GM10266 (cell line): Measurements from ENCODE around the gene GCN1.
A peak's percentile ranks its signal among the peaks of the same experiment; 100 is the strongest.

Experiments
- DNase-seq: peaks from one replicate; pipeline ENCODE4 v3.0.0; 2012; ENCODE audit errors: extremely low spot score
- TF ChIP-seq, protein P1 (sequence below): IDR thresholded peaks from 2 replicates; pipeline ENCODE4 v1.5.1; 2012; ENCODE audit warnings: mild to moderate bottlenecking, low read depth; ENCODE audit not compliant: control insufficient read depth, insufficient read depth; ENCODE audit errors: missing control alignments

Gene GCN1

DNA sequence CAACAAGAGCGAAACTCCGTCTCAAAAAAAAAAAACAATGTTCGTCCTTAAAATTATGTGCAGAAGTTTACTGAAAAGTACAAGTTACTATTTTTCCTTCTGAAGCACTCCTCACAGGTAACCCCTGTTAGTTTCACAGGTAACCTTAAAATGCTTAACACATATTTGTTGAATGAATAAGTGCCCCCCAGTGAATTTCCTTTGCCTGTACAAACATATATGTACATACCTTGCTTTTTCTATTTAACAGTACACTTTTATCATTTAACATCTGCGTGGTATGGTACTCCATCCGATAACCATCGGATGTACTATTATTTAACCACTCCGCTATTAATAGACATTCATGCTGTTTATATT is 76.6 kb downstream of the GCN1 start:
- TF ChIP-seq, protein P1, sequence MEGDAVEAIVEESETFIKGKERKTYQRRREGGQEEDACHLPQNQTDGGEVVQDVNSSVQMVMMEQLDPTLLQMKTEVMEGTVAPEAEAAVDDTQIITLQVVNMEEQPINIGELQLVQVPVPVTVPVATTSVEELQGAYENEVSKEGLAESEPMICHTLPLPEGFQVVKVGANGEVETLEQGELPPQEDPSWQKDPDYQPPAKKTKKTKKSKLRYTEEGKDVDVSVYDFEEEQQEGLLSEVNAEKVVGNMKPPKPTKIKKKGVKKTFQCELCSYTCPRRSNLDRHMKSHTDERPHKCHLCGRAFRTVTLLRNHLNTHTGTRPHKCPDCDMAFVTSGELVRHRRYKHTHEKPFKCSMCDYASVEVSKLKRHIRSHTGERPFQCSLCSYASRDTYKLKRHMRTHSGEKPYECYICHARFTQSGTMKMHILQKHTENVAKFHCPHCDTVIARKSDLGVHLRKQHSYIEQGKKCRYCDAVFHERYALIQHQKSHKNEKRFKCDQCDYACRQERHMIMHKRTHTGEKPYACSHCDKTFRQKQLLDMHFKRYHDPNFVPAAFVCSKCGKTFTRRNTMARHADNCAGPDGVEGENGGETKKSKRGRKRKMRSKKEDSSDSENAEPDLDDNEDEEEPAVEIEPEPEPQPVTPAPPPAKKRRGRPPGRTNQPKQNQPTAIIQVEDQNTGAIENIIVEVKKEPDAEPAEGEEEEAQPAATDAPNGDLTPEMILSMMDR: no peak
- no peak for DNase-seq

DNA sequence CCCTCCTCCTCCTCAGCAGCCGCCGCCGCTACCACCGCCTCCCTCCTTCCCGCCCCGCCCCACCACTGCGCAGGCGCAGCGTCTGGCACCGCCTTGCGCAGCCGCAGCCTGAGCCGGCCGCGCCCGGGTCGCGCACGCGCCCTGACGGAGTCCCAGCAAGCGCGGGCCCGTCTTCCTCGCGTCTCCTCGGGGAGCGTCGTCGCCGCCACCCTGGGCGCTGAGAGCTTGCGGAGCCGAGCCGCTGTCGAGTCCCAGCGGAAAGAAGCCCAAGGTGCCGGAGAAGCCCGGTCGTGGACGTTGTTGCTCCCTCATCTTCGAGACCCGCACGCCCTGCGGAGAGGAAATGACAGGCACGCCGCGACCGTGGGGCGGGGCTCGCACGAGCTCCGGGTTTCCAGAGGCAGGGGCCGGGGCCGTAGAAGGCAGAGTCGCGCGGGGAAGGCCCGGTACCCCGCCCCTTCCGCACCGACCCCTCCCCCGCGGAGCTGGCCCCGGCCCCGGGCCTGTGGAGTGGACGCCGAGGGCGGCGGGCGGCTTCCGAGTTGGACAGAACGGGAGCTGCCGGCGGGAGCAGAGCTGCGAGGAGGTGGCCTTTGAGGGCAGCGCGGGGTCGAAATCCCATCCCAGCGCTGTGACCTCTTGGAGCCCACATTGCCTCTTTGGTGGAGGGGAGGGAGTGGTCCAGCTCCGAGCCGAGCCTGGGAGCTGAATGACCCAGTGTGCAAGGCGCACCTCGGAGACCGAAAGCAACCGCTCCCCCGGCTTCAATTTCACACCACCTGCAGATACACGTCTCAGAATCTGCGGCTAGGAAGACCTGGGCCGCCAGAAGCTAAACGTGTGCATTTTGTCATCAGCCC is 77.5 kb downstream of the GCN1 start:
- TF ChIP-seq, protein P1: no peak
- peak; percentile 99 for DNase-seq

DNA sequence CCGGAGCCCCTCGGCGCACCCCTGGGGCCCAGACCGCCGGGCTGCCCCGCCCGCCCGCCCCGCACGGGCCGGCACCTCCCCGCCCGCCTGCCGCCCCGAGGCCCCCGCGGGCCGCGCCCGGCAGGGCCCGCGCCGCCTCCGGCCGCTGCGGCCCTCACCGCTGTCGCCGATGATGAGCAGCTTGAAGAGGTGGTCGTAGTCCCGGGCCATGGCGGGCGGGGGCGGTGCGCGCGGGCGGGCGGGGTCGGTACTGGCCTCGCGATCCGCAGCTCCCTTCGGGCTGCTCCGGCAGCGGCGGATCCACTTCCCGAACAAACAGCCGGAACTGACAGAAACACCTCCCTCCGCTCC is 78.1 kb downstream of the GCN1 start, which contains the start of gene RAB35:
Gene RAB35 (minus strand): TSS at position 313 of the 351 bp plus-strand sequence. CDS start 103 bp downstream, at position 210.
- TF ChIP-seq, protein P1: no peak

DNA sequence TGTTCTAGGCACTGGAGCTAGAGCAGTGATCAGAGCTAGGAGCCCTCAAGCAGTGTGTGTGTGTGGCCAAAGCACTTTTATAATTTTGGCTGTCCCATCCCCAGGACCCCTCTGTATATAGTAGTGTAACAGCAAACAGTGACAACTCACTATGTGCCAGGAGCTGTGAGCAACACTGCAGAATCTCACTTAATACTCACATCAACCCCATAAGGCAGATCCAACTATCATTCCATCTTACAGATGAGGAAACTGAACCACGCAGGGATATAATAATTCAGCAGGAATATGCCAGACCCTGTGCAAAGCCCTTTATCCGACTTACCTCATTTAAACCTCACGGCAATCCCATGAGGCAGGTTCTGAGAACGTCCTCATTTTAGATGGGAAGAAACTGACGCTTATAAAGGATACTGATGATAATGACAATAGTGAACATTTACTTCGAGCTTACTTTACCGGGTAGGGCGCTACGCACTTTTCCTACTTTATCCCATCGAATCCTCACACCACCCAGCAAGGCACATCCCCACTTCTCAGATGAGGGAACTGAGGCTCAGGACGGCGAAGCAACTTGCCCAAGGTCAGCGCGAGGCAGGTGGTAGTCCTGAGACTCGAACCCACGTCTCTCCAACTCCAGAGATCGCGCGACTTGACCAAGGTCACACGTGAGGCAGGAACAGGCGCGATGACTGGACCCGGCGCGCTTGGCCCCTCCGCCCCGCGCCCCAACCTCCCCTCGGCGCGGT is 78.6 kb downstream of the GCN1 start:
- DNase-seq: no peak
- TF ChIP-seq, protein P1: no peak

More for the DNA sequence above, 78.1 kb downstream of the GCN1 start, which contains the start of gene RAB35:
- DNase-seq: no peak

DNA sequence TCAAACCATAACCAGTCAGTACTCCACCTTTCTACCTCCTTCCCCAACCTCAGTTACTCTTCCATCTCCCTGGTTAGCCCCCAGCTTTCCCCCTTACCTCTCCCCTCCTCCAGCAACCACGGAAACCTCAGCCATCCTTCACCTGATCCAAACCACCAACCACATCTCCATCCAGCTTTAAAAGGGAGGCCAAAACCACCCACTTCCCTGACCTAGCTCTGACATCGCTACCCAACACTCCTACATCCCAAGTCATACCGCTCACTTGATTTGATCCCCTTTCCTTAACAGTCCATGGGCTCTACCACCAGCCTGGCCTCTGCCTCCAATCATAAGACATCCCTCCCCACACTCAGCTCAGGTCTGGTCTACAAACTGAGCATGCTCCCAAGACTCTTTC is 79.4 kb downstream of the GCN1 start:
- TF ChIP-seq, protein P1: no peak
- no peak for DNase-seq

DNA sequence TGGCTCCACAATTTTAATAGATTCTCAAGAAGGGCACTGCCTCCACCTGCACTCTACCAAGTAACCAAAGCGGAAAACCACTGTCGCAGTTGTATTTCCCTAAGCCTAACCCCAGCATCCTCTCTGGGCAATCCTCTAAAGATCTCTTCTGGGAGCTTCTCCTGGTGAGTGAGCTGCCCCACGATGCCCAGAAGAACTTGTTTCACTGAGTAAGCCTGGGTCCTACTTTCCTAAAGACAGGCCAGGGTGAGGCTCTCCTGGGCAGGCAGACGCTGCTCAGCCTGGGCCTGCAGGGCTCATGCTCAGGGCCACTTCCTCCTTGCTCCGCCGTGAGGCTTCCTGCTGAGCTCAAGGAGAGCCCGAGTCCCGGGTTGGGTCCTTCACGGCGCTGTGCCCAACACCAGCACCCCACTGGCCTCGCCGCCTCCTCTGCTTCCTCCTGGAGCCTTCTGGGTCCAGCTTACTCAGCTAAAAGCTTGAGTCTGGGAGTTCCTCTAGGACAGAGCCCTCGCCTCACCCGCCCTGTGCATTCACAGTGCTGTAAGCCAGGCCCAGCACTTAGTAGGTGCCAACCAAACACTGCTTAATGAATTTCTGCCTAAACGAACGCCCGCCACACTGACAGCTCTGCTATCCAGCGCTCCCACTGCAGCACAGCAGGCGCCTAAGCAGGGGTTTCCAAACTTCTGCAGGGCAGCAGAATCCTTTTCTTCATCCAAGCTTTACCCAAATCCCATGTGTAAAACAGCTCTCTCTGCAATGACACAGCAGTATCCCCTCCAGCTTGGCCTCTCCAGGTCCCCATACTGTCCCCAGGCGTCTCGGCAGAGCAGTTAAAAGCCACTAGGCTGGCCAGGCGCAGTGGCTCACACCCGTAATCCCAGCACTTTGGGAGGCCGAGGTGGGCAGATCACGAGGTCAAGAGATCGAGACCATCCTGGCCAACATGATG is 83.7 kb downstream of the GCN1 start:
- TF ChIP-seq, protein P1: no peak
- DNase-seq: peak; percentile 67
